Vagina (tissue), 2 donors: ENCODE measurements around the gene MIS18BP1.

Experiments used
- CTCF ChIP-seq, 3 experiments: fragments of 450-650 bp in 2 of 3; fragments of 200-600 bp in 1 of 3; sonication (generic) in 1 of 3; IDR thresholded peaks; one replicate each; pipeline ENCODE4 v1.5.1; 2017 to 2019; ENCODE audit warnings: antibody characterized with exemption in 3 of 3, mild to moderate bottlenecking in 2 of 3, moderate library complexity in 2 of 3
- POLR2A ChIP-seq, 2 donors: fragments of 450-650 bp; IDR thresholded peaks; one replicate each; pipeline ENCODE4 v1.6.1; 2017; ENCODE audit warnings: antibody characterized with exemption in 2 of 2, mild to moderate bottlenecking in 2 of 2, moderate library complexity in 2 of 2
- POLR2AphosphoS5 ChIP-seq, 2 donors: sonication (generic); formaldehyde crosslinking; IDR thresholded peaks; one replicate each; pipeline ENCODE4 v1.9.0; 2017; ENCODE audit warnings: antibody characterized with exemption in 2 of 2, mild to moderate bottlenecking in 2 of 2, low read depth in 1 of 2; ENCODE audit not compliant: insufficient read depth in 1 of 2

GRCh38 chr14:45270031-45270430, 17.0 kb upstream of the MIS18BP1 start:
- no peak for TF ChIP-seq POLR2AphosphoS5 (IDR thresholded peaks at IDR 0.05; ENCODE audit: insufficient read depth in 1 of 2, low read depth in 1 of 2)
- no peak for TF ChIP-seq POLR2A (IDR thresholded peaks at IDR 0.05)
- TF ChIP-seq CTCF (IDR thresholded peaks at IDR 0.05), result no peak
